Sigmoid colon (tissue), 7 donors: ENCODE data around the gene ELP2. TPM values are rescaled to one million over a fixed set of nuclear protein-coding genes. Genes with fewer than 3 reads are reported as not detected.
"Not testable (repeated sequence)": the region's sequence is repeated elsewhere in the genome, so short reads cannot be mapped to it uniquely, and the experiment has no call there.

Experiments
- DNase-seq: peaks from one replicate; pipeline ENCODE4 v3.0.0-alpha.2; 2019
- H3K27ac ChIP-seq, 4 donors: fragments of 200-600 bp; sonication (generic); one replicate each; pipeline ENCODE4 v1.5.1; 2016 to 2019; ENCODE audit warnings: mild to moderate bottlenecking in 1 of 4
- H3K27me3 ChIP-seq, 3 donors: fragments of 200-600 bp; sonication (generic); one replicate each; pipeline ENCODE4 v1.5.1; 2019; ENCODE audit warnings: mild to moderate bottlenecking in 1 of 3
- H3K36me3 ChIP-seq, 4 donors: fragments of 200-600 bp; sonication (generic); one replicate each; pipeline ENCODE4 v1.5.1; 2016 to 2019
- H3K4me1 ChIP-seq, 4 donors: fragments of 200-600 bp; sonication (generic); one replicate each; pipeline ENCODE4 v1.5.1; 2017 to 2019
- H3K4me3 ChIP-seq, 4 donors: fragments of 200-600 bp; sonication (generic); one replicate each; pipeline ENCODE4 v1.5.1; 2017 to 2019; ENCODE audit warnings: mild to moderate bottlenecking in 2 of 4, moderate library complexity in 1 of 4
- H3K9me3 ChIP-seq, 4 donors: fragments of 200-600 bp in 3 of 4; sonication (generic) in 3 of 4; one replicate each; pipeline versions ENCODE4 v1.5.1 to v1.6.1; 2013 to 2019
- CTCF ChIP-seq, 4 experiments: fragments of 450-650 bp in 3 of 4; fragments of 200-600 bp in 1 of 4; IDR thresholded peaks; one replicate each; pipeline ENCODE4 v1.5.1; 2016 to 2019; ENCODE audit warnings: antibody characterized with exemption in 4 of 4, mild to moderate bottlenecking in 3 of 4, moderate library complexity in 2 of 4
- EP300 ChIP-seq, 4 donors: sonication (generic); formaldehyde crosslinking; IDR thresholded peaks; one replicate each; pipeline ENCODE4 v1.6.1; 2017; ENCODE audit warnings: antibody characterized with exemption in 4 of 4
- POLR2A ChIP-seq, 2 donors: fragments of 450-650 bp; IDR thresholded peaks; one replicate each; pipeline ENCODE4 v1.6.1; 2016; ENCODE audit warnings: antibody characterized with exemption in 2 of 2, mild to moderate bottlenecking in 2 of 2, moderate library complexity in 2 of 2
- POLR2AphosphoS5 ChIP-seq, 4 donors: sonication (generic); formaldehyde crosslinking; IDR thresholded peaks; one replicate each; pipeline ENCODE4 v1.6.1; 2017; ENCODE audit warnings: antibody characterized with exemption in 4 of 4
- WGBS, 2 donors: extraction: QIAGEN DNeasy Blood & Tissue Kit; methylation state at CpG; one replicate each; pipeline ENCODE4 v1.1.7; 2013; 5-methylcytosine and 5-hydroxymethylcytosine counted together
- intact Hi-C: fragments of 100-400 bp; cut with DNase I; formaldehyde crosslinking; loops from one replicate; pipeline ENCODE4 v1.15.1; 2023
- polyA plus RNA-seq, 3 donors: library from polyadenylated mRNA; stranded (reverse); fragments of 200-250 nt; gene quantifications; one replicate each; pipeline ENCODE4 v1.2.3, GENCODE V29; 2013
- total RNA-seq, 4 donors: library from RNA; depleted of rRNA; stranded (reverse); fragments of >200 nt; gene quantifications; one replicate each; pipeline ENCODE4 v1.1.0, GENCODE V29; 2016
- donor health status: healthy with polysubstance abuse.
- donor health status: Bipolar disorder and iron deficiency.
- donor health status: healthy.

The ELP2 gene
- total and polyA plus RNA-seq, 7 donors: 14.3 to 77.2 (median 51.7) TPM

GRCh38 chr18:36114251-36114650 is 15.4 kb upstream of the ELP2 start:
- Histone ChIP-seq H3K4me3 (no peak overlapping the region), H3K4me1 (no peaks in the 10 kb centered on the region), H3K27ac (no peak overlapping the region), H3K9me3 (no peaks in the 10 kb centered on the region), H3K36me3 (peaks cover 0 to 79% (median 21%) of the 10 kb centered on the region in 4 donors), H3K27me3 (no peaks in the 10 kb centered on the region)
- no peak for DNase-seq
- intact Hi-C loops: no loop called here
- no peak for TF ChIP-seq EP300 (IDR thresholded peaks at IDR 0.05)
- TF ChIP-seq POLR2AphosphoS5 (IDR thresholded peaks at IDR 0.05): no peak
- no peak for TF ChIP-seq POLR2A (IDR thresholded peaks at IDR 0.05)
- no peak for TF ChIP-seq CTCF (IDR thresholded peaks at IDR 0.05)
- 88 to 89% methylated on average over 4 of the region's 4 CpGs for WGBS, 2 donors

- intact Hi-C loops: no loop called here
Observed at GRCh38 chr18:36114738-36115137, 15.0 kb upstream of the ELP2 start.

DNA sequence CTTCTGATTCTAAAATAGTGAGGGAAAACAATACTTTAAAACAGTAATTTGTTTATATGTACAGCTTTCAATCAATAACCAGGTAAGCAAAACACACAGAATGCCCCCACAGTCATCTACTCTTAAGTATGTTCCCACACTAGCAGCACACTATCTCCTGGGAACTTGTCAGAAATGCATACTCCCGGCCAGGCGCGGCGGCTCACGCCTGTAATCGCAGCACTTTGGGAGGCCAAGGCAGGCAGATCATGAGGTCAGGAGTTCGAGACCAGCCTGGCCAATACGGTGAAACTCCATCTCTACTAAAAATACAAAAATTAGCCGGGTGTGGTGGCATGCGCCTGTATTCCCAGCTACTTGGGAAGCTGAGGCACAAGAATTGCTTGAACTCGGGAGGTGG is 12.9 kb upstream of the ELP2 start:
- DNase-seq, H3K9me3 ChIP-seq, H3K27me3 ChIP-seq, intact Hi-C loops, H3K4me3 ChIP-seq, H3K4me1 ChIP-seq, H3K27ac ChIP-seq: not testable (repeated sequence)
- WGBS, 2 donors: 92 to 95% methylated on average over 11 of the region's 11 CpGs
- H3K36me3 ChIP-seq: peaks cover 3 to 67% (median 15%) of the 10 kb centered on the region in 4 donors

More at GRCh38 chr18:36114738-36115137, 15.0 kb upstream of the ELP2 start:
- DNase-seq: no peak
- no peaks in the 10 kb centered on the region for H3K27me3 ChIP-seq
- H3K36me3 ChIP-seq: peaks cover 0 to 74% (median 20%) of the 10 kb centered on the region in 4 donors
- H3K4me3 ChIP-seq: no peak overlapping the region
- no peaks in the 10 kb centered on the region for H3K4me1 ChIP-seq
- H3K27ac ChIP-seq: no peak overlapping the region
- WGBS, 2 donors: 88 to 89% methylated on average over 1 of the region's 1 CpG
- no peak for TF ChIP-seq EP300 (IDR thresholded peaks at IDR 0.05)
- no peak for TF ChIP-seq CTCF (IDR thresholded peaks at IDR 0.05)
- TF ChIP-seq POLR2AphosphoS5 (IDR thresholded peaks at IDR 0.05): no peak
- TF ChIP-seq POLR2A (IDR thresholded peaks at IDR 0.05): no peak
- no peaks in the 10 kb centered on the region for H3K9me3 ChIP-seq

DNA sequence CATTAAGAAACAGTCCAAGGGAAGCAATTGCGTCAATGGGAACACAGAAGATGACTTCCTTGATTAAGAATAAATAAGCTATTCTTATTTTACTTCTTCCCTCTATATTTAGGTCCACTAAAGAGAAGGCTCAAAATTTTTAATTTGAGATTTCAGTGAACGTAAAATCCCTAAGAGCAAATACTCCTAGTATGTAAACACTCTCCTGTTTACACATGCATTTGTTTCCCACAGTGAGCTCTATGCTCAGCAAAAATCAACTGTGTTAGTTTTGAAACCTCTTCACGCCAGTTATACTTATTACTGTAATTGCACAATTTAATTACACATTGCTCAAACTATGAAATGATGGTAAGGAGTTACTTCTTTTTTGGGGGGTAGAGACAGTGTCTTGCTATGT is 9.4 kb upstream of the ELP2 start:
- Histone ChIP-seq H3K36me3 (peaks cover 5 to 59% (median 7%) of the 10 kb centered on the region in 4 donors), H3K9me3 (no peaks in the 10 kb centered on the region), H3K4me1 (no peaks in the 10 kb centered on the region), H3K4me3 (no peak overlapping the region), H3K27ac (no peak overlapping the region), H3K27me3 (no peaks in the 10 kb centered on the region)
- WGBS, 2 donors: 83 to 86% methylated on average over 3 of the region's 3 CpGs
- intact Hi-C loops: no loop called here
- no peak for DNase-seq
- TF ChIP-seq EP300 (IDR thresholded peaks at IDR 0.05) (no peak), POLR2AphosphoS5 (IDR thresholded peaks at IDR 0.05) (no peak), CTCF (IDR thresholded peaks at IDR 0.05) (no peak), POLR2A (IDR thresholded peaks at IDR 0.05) (no peak)

DNA sequence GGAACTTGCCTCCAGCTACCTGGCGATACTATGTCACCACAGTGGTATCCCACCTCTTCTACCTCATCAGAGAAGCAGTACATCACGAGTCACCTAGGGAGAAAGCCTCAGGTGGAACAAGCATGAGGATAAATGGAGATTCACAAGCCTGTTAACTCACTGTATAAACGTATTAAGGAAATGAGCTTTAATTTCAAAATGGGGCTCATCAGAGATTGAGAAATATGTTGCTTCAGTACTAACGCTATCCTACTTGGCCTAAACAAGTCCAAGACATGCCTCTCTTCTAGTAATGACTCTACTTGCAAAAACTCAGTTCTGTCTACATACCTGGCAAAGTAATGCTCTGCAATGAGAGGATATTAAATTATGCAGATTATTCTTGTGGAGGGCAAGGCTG is 4.9 kb upstream of the ELP2 start:
- WGBS, 2 donors: 94 to 96% methylated on average over 4 of the region's 4 CpGs
- H3K4me3 ChIP-seq: no peak overlapping the region
- no peaks in the 10 kb centered on the region for H3K9me3 ChIP-seq
- H3K27ac ChIP-seq: no peak overlapping the region
- no peaks in the 10 kb centered on the region for H3K27me3 ChIP-seq
- TF ChIP-seq CTCF (IDR thresholded peaks at IDR 0.05): no peak
- TF ChIP-seq POLR2A (IDR thresholded peaks at IDR 0.05): no peak
- TF ChIP-seq EP300 (IDR thresholded peaks at IDR 0.05): no peak
- TF ChIP-seq POLR2AphosphoS5 (IDR thresholded peaks at IDR 0.05): no peak
- H3K4me1 ChIP-seq: peaks cover 0 to 11% (median 7%) of the 10 kb centered on the region in 4 donors
- no peak for DNase-seq
- peaks cover 0 to 39% (median 6%) of the 10 kb centered on the region in 4 donors for H3K36me3 ChIP-seq
- intact Hi-C loops: loop anchor here (5.0 kb wide), 2 partner anchors 153 to 628 kb away; partner anchors contain the start of genes INO80C and RMP24
